DMS 273 (cell line): ENCODE measurements around the gene ARPC1B.
"Not testable (repeated sequence)": the region's sequence is repeated elsewhere in the genome, so short reads cannot be mapped to it uniquely, and the experiment has no call there.

Experiments used
- DNase-seq: peaks from one replicate; lab custom pipeline; 2025; ENCODE audit not compliant: unreplicated experiment; lab: John Stamatoyannopoulos, UW

Gene ARPC1B

DNA sequence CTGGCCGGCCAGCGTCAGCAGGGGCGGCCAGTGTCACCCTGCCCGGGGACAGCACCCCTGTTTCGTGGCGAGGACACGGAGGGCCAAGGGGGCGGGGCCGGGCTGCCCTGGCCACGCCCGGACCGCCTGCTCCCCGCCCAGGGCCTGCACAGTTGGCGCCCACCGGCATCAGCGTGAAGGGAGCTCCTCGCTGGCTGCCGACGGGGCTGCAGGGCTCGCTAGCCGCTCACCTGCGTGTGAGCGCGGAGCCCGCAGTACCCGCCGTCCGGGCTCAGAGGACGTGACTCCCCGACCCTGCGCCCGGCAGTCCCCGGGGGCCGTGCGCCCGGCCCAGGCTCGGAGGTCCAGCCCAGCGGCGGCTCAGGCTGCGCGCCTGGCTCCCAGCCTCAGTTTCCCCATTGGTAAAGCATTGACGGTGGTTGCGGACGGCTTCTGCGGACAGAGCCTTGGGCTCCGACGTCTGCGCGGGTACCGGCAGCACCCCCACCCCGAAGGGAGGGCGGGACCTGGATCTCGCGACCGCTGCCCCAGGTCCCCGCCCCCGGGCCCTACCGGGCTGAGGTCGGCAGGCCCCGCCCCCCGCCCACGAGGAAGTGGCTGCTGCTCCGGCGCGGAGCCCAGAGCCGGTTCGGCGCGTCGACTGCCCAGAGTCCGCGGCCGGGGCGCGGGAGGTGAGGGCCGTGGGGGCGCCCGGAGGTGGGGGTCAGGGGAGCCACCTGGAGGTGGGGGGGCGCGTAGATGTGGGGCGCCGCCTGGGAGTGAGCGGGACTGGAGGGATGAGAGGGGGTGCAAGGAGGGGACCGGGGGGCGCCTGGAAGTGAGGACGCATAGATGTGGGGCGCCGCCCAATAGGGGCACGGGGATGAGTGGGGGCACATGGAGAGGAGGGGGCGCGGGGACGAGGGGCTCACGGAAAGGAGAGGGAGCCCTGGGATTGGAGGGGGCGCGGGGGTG lies at the start of gene ARPC1B:
ARPC1B (plus strand) TSS at position 620 of the 954 bp plus-strand sequence. CDS start 10,985 bp downstream, outside the sequence.
- peak; percentile 94 for DNase-seq

DNA sequence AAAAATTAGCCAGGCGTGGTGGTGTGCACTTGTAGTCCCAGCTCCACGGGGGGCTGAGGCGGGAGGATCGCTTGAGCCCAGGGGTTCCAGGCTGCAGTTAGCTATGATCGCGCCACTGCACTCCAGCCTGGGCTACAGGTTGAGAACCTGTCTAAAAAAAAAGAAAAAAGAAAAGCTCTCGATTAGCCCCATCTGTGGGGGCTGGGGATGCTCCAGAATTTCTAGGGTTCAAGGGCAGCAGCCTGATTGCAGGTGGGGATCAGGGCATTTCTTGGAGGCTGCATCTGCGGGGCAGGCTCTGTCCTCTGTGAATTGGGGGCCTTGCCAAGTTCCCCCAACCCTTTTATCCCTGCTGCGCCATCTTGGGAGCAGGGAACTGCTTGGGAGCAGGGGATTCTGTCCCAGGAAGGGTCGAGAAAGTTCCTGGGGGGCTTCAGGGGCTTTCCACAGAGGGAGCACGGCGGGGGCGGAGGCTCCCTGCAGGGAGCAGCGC lies 49.5 kb upstream of the ARPC1B start:
- DNase-seq: peak; percentile 56

DNA sequence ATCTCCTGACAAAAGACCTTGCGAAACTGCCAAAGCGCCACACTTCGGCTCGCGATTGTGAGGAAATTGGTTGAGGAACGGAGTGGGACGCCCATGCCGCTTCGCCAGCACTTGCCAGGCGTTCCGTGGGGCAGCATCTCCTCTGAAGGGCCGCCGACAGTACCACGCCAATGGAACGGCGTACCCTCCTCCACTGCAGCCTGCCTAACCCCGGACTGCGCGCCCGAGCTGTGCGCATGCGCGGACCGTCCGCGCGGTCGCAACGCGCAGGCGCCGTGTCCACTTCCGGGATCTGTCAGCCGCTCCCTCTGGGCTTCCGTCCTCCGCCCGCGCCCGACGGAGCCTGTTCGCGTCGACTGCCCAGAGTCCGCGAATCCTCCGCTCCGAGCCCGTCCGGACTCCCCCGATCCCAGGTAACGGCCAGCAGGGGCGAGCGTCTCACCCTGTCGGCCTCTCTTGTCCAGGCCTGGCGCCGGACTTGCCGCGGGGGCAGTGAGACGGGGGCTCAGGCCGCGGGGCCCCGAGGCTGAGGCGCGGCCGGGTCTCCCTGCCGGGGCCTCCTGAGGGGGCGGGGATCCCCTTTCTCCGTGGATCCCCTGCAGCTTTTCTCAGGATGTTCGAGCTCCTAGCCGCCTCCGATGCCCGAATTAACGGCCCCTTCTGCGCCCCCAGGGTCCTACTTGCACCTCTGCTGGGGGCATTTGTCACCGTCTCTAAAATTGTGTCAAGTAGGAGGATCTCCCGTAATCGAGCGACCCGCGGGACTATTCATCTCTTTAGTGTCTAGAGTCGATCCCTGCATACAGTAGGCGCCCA lies 48.7 kb upstream of the ARPC1B start, which contains the start of gene ARPC1A:
ARPC1A (plus strand) TSS at position 307 of the 816 bp plus-strand sequence. CDS start 7,456 bp downstream, outside the sequence.
- DNase-seq: peak; percentile 98

DNA sequence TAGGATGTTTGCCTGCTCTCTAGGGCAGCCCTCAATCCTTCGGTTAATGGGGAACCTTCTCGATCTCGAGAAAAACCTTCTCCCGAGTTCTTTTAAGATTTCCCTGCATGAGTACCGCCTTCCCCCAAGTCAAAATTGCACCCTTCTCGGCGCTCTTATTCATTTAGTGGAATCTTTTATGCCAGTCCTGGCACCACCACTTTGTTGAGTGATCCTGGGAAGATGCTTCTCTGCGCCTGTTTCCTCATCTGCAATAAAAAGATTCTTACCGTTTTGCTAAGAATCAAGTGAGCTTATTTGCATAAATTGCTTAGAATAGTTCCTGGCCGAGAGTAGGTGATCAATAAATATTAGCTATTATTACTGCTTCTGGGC lies 48.1 kb upstream of the ARPC1B start:
- peak; percentile 53 for DNase-seq

DNA sequence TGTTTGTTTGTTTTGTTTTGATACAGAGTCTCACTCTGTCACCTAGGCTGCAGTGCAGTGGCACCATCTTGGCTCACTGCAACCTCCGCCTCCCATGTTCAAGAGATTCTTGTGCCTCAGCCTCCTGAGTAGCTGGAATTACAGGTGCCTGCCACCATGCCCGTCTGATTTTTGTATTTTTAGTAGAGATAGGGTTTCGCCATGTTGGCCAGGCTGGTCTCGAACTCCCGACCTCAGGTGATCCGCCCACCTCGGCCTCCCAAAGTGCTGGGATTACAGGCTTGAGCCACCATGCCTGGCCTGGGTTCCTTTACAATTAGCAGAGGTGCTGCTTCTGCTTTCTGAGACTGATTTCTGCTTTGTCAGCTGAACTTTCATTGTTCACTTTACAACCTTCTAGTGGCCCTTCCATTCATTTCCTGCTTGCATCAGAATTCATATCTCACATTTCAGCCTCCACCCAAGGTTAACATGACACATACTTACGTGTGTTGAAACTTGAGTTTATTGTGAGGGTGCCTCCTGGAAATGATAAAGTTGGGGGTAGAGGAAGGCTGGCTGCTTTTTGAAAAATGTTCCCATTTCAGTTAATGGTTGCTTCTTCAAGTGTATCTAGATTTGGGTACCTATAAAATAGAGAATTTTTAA lies 44.1 kb upstream of the ARPC1B start:
- DNase-seq: not testable (repeated sequence)

DNA sequence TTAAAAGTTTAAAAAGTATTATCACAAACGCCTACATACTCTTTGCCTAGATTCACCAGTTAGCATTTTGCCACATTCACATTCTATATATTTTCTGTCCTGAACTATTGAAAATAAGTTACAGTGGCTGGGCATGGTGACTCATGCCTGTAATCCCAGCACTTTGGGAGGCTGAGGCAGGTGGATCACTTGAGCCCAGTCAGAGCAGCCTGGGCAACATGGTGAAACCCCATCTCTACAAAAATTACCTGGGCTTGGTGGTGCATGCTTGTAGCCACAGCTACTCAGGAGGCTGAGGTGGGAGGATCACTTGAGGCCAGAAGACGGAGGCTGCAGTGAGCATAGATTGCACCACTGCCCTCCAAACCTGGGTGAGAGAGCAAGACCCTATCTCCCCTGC lies 43.5 kb upstream of the ARPC1B start:
- DNase-seq: no peak

DNA sequence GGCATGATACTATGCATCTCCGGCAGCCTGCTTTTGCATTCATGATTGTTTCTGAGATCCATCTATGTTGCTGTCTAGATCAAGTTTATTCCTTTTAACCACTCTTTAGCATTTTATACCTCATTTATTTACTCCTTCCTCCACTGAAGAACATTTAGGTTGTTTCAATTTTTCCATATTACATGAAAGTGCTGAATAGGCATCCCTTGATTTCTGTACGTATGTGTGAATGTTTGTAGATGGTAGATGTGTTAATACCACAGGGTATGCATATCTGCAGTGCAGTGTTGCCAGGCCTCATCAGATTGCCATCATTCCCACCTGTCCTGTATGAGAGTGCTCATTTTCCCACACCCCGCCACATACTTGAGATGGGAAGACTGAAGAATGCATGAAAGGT lies 34.9 kb upstream of the ARPC1B start:
- no peak for DNase-seq

DNA sequence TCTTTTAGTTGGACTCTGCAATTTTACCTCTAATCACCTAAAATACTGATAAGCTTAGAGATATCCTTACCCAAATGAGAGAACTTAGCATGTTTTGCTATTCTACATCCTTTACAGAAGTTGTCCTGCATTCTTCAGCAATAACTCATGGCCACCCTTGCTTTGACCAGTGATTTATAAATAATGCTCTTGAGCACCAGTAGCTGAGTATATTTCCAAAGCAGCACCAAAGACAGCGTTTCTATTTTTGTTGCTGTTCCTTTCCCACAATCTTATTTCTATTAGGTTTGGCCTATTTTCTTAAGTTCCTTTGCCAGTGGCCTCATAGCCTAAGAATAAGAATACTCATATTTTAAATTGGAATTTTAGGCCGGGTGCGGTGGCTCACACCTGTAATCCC lies 33.9 kb upstream of the ARPC1B start:
- no peak for DNase-seq

DNA sequence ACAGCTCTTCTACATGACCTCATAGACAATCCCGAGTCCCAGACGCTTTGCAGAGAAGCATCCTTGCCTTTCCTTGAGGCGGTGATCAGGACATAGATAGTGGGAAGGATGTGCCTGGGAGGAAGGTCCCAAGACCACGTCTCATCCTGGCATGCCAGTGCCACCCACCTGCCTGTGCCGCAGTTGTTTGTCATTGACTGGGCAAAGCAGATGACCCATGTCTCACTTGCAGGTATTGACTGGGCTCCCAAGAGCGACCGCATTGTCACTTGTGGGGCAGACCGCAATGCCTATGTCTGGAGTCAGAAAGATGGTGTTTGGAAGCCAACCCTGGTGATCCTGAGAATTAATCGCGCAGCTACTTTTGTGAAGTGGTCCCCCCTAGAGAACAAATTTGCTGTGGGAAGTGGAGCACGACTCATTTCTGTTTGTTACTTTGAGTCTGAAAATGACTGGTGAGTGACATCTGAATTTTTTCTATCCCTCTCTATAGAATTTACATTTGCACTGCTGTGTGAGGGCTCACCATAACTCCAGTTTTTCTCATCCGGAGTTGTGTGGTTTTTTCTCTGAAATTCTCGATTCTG lies 30.4 kb upstream of the ARPC1B start:
- DNase-seq: no peak

DNA sequence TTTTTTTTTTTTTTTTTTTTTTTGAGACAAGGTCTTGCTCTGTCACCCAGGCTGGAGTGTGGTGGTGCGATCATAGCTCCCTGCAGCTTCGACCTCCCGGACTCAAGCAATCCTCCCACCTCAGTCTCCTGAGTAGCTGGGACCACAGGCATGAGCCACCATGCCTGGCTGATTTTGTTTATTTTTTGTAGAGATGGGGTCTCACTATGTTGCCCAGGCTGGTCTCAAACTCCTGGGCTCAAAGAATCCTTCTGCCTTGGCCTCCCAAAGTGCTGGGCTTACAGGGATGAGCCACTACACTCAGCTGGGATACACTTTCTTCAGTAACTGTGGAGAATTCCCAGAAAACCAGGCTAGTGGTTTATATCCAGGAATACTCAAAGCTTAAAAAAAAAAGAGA lies 23.9 kb upstream of the ARPC1B start:
- DNase-seq: not testable (repeated sequence)

DNA sequence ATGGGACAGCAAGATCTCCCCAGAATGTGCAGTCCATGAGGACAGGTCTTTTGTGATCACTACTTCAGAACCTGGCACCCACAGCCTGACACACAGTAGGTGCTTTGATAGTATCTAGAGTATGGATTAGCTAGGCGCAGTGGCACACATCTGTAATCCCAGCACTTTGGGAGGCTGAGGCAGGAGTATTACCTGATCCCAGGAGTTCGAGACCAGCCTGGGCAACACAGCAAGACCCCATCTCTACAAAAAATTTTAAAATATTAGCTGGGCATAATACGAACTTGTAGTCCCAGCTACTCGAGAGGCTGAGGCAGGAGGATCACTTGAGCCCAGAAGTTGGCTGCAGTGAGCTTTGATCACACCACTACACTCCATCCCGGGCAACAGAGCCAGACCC lies 22.3 kb upstream of the ARPC1B start:
- DNase-seq: no peak

DNA sequence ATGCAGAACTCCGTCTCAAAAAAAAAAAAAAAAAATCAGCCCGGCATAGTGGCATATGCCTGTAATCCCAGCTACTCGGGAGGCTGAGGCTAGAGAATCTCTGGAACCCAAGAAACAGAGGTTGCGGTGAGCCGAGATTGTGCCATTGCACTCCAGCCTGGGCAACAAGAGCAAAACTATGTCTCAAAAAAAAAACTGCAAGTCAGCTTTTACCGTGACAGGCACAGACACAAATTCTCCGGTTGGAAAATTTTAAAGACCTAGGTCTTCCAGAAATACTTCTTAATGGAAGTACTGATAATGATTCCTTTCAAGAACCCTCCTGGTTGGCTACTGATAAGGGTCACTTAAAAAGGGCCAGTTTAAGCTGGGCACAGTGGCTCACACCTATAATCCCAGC lies 19.4 kb upstream of the ARPC1B start:
- DNase-seq: no peak

DNA sequence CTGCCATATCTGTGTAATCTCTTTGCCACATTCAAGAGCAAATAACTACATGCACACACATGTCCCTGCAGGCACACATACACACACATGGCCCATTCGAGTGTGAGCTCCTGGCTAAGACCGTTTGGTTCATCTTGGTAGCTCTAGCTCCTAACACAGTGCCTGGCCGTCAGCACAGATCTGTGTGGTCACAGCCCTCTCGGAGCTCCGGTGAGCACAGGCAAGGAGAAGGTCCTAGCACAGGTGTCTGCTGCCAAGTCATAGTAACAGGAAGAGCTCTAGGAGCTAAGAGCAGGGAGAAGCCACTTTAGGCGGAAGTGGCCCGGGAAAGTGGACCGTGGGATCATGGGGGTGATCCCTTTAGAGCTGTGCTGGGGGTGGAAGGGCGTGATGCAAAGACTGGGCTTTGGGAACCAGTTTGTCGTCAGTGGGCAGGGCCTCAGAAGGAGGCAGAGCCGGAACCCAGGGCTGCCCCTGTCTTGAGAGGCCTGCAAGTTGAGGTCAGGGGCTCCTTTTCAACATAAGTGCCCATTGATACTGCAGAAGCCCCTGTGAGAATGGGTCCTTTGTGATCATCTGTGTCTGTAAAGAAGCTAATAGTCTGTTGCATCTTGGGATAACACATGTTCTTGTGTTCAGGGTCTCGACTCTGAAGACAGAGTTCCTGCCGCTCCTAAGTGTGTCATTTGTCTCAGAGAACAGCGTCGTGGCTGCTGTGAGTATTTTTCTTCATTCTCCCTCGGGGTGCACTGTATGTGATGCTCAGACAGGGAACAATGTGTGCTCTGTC lies 16.6 kb upstream of the ARPC1B start:
- DNase-seq: no peak

DNA sequence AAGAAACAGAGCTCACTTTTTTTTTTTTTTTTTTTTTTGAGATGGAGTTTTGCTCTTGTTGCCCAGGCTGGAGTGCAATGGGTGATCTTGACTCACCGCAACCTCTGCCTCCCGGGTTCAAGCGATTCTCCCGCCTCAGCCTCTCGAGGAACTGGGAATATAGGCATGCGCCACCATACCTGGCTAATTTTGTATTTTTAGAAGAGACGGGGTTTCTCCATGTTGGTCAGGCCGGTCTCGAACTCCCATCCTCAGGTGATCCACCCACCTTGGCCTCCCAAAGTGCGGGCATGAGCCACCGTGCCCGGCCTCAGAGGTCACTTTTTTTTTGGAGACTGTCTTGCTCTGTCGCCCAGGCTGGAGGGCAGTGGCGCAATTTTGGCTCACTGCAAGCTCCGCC lies 16.0 kb upstream of the ARPC1B start:
- not testable (repeated sequence) for DNase-seq

DNA sequence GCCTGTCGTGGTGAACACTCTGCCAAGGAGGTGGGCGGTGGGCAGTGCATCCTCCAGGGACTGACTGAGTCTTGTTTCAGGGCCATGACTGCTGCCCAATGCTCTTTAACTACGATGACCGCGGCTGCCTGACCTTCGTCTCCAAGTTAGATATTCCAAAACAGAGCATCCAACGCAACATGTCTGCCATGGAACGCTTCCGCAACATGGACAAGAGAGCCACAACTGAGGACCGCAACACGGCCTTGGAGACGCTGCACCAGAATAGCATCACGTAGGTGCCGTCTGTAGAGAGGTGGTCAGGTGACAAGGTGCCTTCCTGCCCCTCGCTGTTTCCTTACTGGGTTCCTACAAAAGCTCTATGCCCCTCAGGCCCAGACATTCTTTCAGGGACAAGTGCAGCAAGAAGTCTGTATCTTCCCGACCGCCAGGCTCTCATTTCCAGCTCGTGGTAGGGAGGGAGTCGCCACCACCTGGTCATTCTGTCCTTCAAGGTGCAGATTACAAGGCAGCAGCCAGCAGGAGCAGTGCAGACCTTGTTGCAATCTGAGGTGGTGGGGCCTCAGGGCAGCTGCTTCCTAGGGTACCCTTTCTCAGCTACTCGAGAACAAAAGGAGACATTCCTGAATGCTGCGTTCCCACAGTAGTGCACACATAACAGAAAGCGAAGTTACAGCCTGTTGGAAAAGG lies 14.9 kb upstream of the ARPC1B start:
- DNase-seq: no peak

DNA sequence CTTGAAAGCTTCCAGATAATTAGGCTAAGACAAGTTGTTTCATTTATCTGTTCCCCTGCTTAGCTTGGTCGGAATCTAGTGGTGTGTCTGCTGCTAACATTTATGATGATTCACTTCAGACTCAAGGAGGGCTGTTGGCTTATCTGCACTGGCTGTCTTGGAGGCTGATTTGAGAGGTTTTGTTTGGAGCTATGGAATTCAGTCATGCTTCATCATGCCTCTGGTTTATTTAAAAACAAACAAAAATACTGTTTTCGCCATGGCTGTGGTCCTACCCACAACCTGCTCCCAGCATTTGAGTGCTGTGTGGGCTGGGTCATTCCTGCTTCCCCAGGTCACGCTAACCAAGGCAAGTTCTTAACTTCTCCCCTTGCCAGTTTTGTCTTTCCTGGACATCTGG lies 11.7 kb upstream of the ARPC1B start:
- DNase-seq: no peak

DNA sequence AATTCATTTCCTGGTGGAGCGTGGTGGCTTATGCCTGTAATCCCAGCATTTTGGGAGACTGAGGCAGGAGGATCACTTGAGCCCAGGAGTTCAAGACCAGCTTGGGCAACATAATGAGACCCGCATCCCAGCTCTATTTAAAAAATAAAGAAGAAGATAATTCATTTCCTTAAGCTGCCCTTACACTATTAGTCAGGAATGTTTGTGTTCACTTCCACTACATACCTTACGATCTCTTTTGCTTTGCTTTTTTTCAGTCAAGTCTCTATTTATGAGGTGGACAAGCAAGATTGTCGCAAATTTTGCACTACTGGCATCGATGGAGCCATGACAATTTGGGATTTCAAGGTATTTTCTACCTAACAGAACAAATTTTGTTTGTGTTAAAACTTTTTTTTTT lies 11.2 kb upstream of the ARPC1B start:
- DNase-seq: no peak

DNA sequence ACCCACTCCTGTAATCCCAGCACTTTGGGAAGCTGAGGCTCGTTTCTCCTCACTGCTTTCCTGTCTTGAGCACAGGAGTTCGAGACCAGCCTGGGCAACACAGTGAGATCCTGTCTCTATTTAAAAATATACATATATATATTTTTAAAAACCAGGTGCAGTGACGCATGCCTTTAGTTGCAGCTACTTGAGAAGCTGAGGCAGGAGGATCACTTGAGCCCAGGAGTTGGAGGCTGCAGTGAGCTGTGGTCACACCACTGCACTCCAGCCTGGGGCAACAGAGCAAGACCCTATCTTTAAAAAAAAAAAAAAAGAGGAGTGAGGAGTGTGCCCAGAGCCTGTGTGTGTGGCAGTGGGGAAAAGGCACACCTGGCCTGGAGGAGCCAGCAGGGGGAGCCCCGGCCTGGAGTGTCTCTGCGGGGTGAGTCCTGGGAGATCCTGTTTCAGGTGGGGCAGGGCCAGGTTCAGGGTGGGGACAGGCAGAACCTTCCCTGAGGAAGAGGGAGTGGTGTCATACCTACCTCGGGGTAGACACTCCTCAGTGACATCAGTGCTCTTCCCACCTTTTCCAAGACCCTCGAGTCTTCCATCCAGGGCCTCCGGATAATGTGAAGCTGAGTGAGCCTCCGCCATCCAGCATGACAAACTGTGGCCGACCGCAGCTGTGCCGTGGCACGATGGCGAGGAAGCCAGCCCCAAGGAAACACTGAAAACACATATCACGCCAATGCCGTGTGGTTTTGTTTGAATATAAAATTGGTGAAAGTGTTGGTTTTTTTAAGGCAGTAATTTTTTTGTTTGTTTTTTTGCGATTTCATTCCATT lies 9.0 kb upstream of the ARPC1B start:
- peak; percentile 53 for DNase-seq

DNA sequence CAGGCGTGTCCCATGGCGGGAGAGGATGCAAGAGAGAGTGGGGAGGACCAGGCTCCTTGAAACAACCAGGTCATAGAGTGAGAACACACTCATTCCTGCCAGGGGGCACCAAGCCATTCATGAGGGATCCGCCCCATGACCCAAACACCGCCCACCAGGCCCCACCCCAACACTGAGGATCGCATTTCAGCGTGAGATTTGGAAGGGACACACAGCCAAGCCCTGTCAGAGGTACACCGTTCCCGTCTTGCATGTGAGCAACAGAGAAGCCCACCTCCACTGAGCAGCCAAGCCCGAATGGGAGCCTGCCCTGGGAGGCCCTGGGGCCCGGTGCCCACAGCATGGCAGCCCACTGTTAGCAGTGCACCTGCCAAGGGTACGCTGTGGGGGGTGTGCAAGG lies 7.9 kb upstream of the ARPC1B start:
- DNase-seq: peak; percentile 19
